HG03460 (cell line): ENCODE results near the gene AVL9.
"Not testable (repeated sequence)": the region's sequence is repeated elsewhere in the genome, so short reads cannot be mapped to it uniquely, and the experiment has no call there.

Source experiments
- ATAC-seq: cut with Tn5 transposase; IDR thresholded peaks from one replicate; pipeline ENCODE4 v1.9.1; 2021; ENCODE audit not compliant: unreplicated experiment

AVL9 gene

DNA sequence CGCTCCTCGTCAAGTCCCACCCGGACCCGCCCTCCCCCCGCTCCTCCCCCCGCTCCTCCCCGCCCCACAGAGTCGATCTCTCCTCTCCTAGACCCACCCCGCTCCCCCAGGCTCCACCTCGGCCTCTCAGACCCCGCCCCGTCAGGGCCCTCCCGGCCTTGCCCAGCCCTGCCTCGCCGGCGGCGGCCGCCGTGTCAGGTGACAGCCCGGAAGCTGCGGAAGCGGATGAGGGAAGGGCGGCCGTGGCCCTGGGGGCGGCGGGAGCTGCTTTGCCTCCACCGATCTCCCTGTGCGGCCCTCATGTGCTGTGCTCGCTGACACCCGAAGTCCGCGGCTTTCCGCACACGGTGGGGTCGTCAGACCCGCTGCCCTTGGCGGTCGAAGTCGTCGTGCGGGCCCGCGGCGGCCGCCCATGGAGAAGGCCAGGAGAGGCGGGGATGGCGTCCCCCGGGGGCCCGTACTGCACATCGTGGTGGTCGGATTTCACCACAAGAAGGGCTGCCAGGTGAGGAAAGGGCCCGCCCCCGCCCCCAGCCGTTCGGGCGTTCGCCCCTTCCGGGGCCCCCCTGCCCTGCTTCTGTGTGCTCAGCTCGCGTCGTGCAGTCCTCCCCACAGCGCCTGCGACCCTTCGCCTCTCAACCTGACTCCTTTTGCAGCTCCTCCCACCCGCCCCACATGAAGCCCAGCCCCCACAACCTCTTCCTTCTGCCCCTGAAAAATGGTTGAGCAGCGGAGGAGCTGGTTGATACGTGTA is at the start of gene AVL9:
TSS of gene AVL9 (plus strand) at position 192 of the 754 bp plus-strand sequence. CDS start at position 413, 221 bp downstream.
- ATAC-seq = peak; percentile 95

DNA sequence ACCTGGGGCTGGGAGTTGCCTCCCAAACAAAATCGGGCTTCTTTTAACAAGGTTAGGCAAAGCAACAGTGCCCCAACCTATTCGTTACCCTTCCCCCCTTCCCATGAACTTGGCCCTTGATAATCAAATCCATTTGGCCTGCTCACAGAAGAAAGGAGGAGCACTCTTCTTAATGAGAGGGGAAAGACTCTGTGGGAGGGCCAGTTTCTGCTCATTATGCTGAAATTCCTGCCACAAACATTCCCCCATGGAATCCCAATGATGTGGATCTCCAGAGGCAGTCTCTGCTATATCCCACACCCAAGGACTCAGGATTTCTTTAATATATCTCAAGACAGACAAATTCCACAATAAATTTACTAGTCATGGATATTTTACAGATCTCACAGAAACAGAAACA is 48.1 kb upstream of the AVL9 start:
- ATAC-seq = no peak

GRCh38 chr7:32453341-32454011 is 41.8 kb upstream of the AVL9 start:
- ATAC-seq = no peak

DNA sequence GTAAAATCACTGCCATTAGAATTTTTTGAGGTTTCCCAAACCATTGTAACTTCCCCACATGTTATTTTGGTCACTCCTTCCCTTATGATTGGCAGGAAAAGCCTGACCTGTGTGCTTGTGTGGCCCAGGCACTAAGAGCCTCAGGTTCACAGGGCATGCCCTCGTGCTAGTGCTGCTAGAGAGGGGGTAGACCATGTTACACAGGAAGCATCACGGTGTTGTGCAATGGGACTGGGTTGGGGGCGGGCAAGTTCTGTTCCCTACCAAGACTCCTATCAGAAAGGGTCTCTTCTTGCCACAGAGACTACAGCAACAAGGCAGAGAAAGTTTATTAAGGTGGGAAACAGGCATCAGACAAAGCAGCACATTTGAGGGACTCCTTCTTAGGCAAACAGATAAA is 37.3 kb upstream of the AVL9 start:
- no peak for ATAC-seq

DNA sequence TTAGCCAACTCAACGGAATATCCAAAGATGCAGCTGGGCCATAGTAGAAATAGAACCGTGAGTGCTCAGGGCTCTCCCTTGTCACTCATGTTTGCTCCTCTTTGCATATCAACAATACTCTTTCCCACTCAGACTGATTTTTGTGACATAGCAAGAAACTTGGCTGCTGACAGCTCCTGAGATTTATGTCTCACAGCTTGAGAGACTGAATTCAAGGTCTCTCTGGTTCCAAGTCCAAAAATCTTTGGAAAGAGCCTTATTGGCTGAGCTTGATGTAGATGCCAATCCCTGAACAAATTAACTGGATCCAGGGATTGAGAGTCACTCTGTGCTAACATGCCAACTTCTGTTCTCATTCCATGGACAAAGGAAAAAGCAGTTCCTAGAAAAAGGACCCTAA is 35.5 kb upstream of the AVL9 start:
- ATAC-seq = no peak

DNA sequence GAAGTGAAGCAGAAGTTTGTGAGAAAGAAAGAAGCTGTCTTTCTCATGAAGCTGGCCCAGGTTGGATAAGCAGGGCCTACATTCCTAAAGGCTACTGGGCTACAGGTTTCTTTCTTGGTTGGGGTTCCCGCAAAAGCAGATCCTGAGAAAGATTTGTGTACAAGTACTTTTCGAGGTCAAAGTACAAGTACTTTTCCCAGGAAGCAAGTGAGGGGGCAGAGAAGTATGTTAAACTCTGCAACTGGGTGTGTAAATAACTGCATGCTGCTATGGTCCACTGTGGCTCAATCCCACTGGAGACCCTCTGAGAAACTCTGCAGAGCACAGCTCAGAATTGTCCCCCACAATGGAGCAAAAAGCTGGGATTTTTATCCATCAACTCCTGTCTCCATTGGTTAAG is 33.8 kb upstream of the AVL9 start:
- no peak for ATAC-seq

DNA sequence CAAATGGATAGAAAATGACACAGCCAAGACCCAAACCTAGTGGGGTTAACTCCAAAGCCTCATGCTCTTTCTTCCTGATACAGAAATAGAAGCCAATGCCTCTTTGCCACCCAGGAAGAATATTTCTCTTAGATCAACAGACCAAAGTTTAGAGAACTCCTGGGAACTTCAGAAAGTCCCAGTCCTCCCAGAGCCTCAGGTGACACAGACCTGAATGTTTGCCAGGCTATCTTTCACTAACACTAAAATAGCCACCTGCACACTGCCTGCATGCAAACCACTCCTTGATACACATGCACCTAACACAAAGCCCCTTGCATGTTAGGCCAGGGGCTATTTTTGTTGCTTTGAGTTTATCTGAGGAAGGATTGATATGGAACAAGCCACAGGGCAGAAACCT is 32.8 kb upstream of the AVL9 start:
- ATAC-seq = no peak

DNA sequence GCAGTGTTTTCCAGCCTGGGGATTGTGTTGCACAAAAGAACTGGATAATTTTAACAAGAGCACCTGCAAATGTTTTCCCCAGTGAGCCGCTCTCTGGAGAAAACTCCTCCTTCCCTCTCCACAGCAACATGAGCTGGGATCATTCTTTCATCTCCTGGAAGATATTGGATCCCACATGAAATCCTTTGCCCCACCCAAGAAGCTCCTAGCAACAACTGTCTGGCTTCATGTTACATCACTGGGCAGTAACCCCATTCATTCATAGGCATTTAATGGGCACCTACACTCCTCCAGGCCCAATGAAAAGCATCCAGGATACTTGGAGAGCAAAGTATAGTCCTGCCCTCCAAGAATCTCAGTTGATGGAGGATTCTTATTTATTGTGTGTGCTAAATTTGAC is 32.3 kb upstream of the AVL9 start:
- no peak for ATAC-seq

- not testable (repeated sequence) for ATAC-seq
Observed at GRCh38 chr7:32464641-32465416, 30.5 kb upstream of the AVL9 start.

- not testable (repeated sequence) for ATAC-seq
Observed at GRCh38 chr7:32470004-32470403, 25.3 kb upstream of the AVL9 start.

- ATAC-seq = no peak
Observed at GRCh38 chr7:32470871-32471270, 24.4 kb upstream of the AVL9 start.

GRCh38 chr7:32472015-32472414 is 23.3 kb upstream of the AVL9 start:
- no peak for ATAC-seq

DNA sequence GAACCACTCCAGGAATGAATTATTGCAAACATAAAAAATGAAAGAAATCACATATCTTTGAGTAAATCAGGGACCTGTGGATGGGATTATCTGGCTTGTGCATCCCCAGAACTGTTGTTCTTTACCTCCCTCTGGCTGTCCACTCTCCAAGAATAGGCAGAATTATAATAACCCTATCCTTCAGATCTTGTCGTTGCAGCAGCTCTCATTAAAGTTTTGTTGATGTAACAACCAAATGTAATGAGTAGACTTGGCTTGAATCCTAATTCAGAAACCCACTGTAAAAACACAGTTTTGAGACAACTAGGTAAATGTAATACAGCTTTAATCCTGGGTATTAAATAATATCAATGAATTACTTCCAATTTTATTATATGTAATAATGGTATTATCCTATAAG is 21.3 kb upstream of the AVL9 start:
- ATAC-seq = no peak

GRCh38 chr7:32476816-32477648 is 18.3 kb upstream of the AVL9 start:
- ATAC-seq = no peak

DNA sequence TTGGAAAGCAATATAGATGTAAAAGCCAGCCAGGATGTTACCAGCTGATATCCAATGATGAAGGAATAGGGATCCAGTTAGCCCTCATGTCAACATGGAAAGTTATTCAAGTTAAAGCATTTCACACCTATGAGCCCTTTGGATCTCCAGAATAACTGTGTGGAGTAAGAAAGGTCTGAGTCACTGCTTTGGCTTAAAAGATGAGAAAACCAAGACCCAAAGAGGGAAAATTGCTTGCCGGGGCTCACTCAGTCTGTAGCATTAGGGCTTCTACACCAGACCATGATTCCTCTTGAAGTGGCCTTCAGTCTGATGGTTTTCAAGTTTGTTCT is 17.7 kb upstream of the AVL9 start:
- ATAC-seq = no peak

GRCh38 chr7:32479574-32480200 is 15.6 kb upstream of the AVL9 start:
- no peak for ATAC-seq

GRCh38 chr7:32481176-32481575 is 14.1 kb upstream of the AVL9 start:
- no peak for ATAC-seq

- no peak for ATAC-seq
Observed at GRCh38 chr7:32481921-32482320, 13.4 kb upstream of the AVL9 start.

- peak; percentile 5 for ATAC-seq
Observed at GRCh38 chr7:32489788-32490126, 5.5 kb upstream of the AVL9 start.

- peak; percentile 87 for ATAC-seq
Observed at GRCh38 chr7:32490127-32490796, 5.0 kb upstream of the AVL9 start, which contains the start of gene LSM5. Gene LSM5, minus strand, starts transcription at chr7:32490380. Its CDS starts 15 bp downstream, at chr7:32490365.
